ENCODE data around the gene MYBBP1A. TPM values are rescaled to one million over a fixed set of nuclear protein-coding genes. Genes with fewer than 3 reads are reported as not detected.
A peak's percentile ranks its signal among the peaks of the same experiment; 100 is the strongest.

MYBBP1A gene
- total and polyA plus RNA-seq, 2 experiments from 2014 or later: 70.7 to 213 TPM

- peaks cover 4% of the 10 kb centered on the region; the same call in 1 of the 2 replicates for H3K4me1 ChIP-seq (ENCODE audit: insufficient read depth)
- H3K9me2 ChIP-seq (ENCODE audit: insufficient read depth): no peaks in the 10 kb centered on the region
- H3K27ac ChIP-seq (ENCODE audit: low read depth): no peak overlapping the region
- no peak overlapping the region for H3K4me3 ChIP-seq
- TF ChIP-seq POLR2AphosphoS5 (IDR thresholded peaks at IDR 0.05; ENCODE audit: low read depth): no peak
- 0 out of 4 replicates have a peak, but pooled peaks of 1 of the 2 experiments have one; percentile 17 for TF ChIP-seq CTCF (conservative IDR thresholded peaks at IDR 0.05; ENCODE audit: low read depth in 2 of 2)
- no peak for TF ChIP-seq NANOG (IDR thresholded peaks at IDR 0.05; ENCODE audit: borderline replicate concordance)
- no peak for TF ChIP-seq JUNB (IDR thresholded peaks at IDR 0.05; ENCODE audit: unreplicated experiment)
- TF ChIP-seq STAT1 (IDR thresholded peaks at IDR 0.05; ENCODE audit: unreplicated experiment): no peak
- no peak for TF ChIP-seq CREB1 (CRISPR knock-in tag; IDR thresholded peaks at IDR 0.05; ENCODE audit: low read depth)
- no peak for TF ChIP-seq EZH2 (IDR thresholded peaks at IDR 0.05; ENCODE audit: low read depth, unreplicated experiment)
- TF ChIP-seq ZNF114 (CRISPR knock-in tag; IDR thresholded peaks at IDR 0.05): no peak
- no peak for DNase-seq (ENCODE audit: low spot score)
- Mint-ChIP-seq H3K36me3 (ENCODE audit: low read depth) (no peaks in the 10 kb centered on the region), H3K9me3 (no peaks in the 10 kb centered on the region), H3K27ac (no peak overlapping the region), H3K4me3 (no peak overlapping the region; the same call in 2 of the 3 replicates), H3K27me3 (ENCODE audit: insufficient read depth, low read depth, poor library complexity) (peaks cover 52% of the 10 kb centered on the region), H3K4me1 (peaks cover 18% of the 10 kb centered on the region)
- no peaks in the 10 kb centered on the region; the same call in 1 of the 2 replicates for H3F3A ChIP-seq (replicated peaks; ENCODE audit: low read depth)
- no peaks in the 10 kb centered on the region for H4K20me1 ChIP-seq (replicated peaks; ENCODE audit: insufficient read depth)
- H3K36me3 ChIP-seq (ENCODE audit: insufficient read depth): no peaks in the 10 kb centered on the region
- H3K4me2 ChIP-seq: no peak overlapping the region
- no peak for ATAC-seq
- no peaks in the 10 kb centered on the region for H3K79me2 ChIP-seq (replicated peaks; ENCODE audit: insufficient read depth)
- H2AFZ ChIP-seq: no peak overlapping the region
- peaks cover 38% of the 10 kb centered on the region for H3K27me3 ChIP-seq (ENCODE audit: insufficient read depth)
Measured at GRCh38 chr17:4502466-4503154, 52.6 kb downstream of the MYBBP1A start.

- ATAC-seq (no peak), DNase-seq (ENCODE audit: low spot score) (no peak)
- peaks cover 18% of the 10 kb centered on the region for H3K4me1 Mint-ChIP-seq
- H3K36me3 ChIP-seq (ENCODE audit: insufficient read depth): no peaks in the 10 kb centered on the region
- H3K27ac Mint-ChIP-seq: no peak overlapping the region
- H3F3A ChIP-seq (replicated peaks; ENCODE audit: low read depth): no peaks in the 10 kb centered on the region; the same call in 1 of the 2 replicates
- no peak overlapping the region for H2AFZ ChIP-seq
- H3K27ac ChIP-seq (ENCODE audit: low read depth): no peak overlapping the region
- H3K4me3 Mint-ChIP-seq: no peak overlapping the region
- no peaks in the 10 kb centered on the region for H4K20me1 ChIP-seq (replicated peaks; ENCODE audit: insufficient read depth)
- H3K4me3 ChIP-seq: no peak overlapping the region
- H3K27me3 Mint-ChIP-seq (ENCODE audit: insufficient read depth, low read depth, poor library complexity): peaks cover 61% of the 10 kb centered on the region
- no peaks in the 10 kb centered on the region for H3K9me2 ChIP-seq (ENCODE audit: insufficient read depth)
- H3K4me2 ChIP-seq: no peak overlapping the region
- peaks cover 50% of the 10 kb centered on the region for H3K27me3 ChIP-seq (ENCODE audit: insufficient read depth)
- H3K79me2 ChIP-seq (replicated peaks; ENCODE audit: insufficient read depth): no peaks in the 10 kb centered on the region
- H3K4me1 ChIP-seq (ENCODE audit: insufficient read depth): peaks cover 4% of the 10 kb centered on the region; the same call in 1 of the 2 replicates
- H3K9me3 Mint-ChIP-seq: no peaks in the 10 kb centered on the region
- H3K36me3 Mint-ChIP-seq (ENCODE audit: low read depth): no peaks in the 10 kb centered on the region
- TF ChIP-seq ETS1 (IDR thresholded peaks at IDR 0.05) (no peak), CTCF (conservative IDR thresholded peaks at IDR 0.05; ENCODE audit: low read depth in 2 of 2) (no peak), CREB1 (CRISPR knock-in tag; IDR thresholded peaks at IDR 0.05; ENCODE audit: low read depth) (no peak), POLR2AphosphoS5 (IDR thresholded peaks at IDR 0.05; ENCODE audit: low read depth) (no peak), EZH2phosphoT487 (IDR thresholded peaks at IDR 0.05; ENCODE audit: unreplicated experiment) (no peak), NANOG (IDR thresholded peaks at IDR 0.05; ENCODE audit: borderline replicate concordance) (no peak), STAT1 (IDR thresholded peaks at IDR 0.05; ENCODE audit: unreplicated experiment) (no peak), ZNF114 (CRISPR knock-in tag; IDR thresholded peaks at IDR 0.05) (no peak), EZH2 (IDR thresholded peaks at IDR 0.05; ENCODE audit: low read depth, unreplicated experiment) (no peak), ZNF331 (CRISPR knock-in tag; IDR thresholded peaks at IDR 0.05; ENCODE audit: low read depth) (no peak)
Measured at GRCh38 chr17:4501295-4501949, 53.8 kb downstream of the MYBBP1A start.
